CD4-positive, alpha-beta T cell treated with Interleukin-10 for 1 hour (primary cell): ENCODE measurements around the gene CROCC.
A peak's percentile ranks its signal among the peaks of the same experiment; 100 is the strongest.
"Not testable (repeated sequence)": the region's sequence is repeated elsewhere in the genome, so short reads cannot be mapped to it uniquely, and the experiment has no call there.

Experiments
- DNase-seq: peaks from one replicate; pipeline ENCODE4 v3.0.0-alpha.2; 2020

The CROCC gene, protein sequence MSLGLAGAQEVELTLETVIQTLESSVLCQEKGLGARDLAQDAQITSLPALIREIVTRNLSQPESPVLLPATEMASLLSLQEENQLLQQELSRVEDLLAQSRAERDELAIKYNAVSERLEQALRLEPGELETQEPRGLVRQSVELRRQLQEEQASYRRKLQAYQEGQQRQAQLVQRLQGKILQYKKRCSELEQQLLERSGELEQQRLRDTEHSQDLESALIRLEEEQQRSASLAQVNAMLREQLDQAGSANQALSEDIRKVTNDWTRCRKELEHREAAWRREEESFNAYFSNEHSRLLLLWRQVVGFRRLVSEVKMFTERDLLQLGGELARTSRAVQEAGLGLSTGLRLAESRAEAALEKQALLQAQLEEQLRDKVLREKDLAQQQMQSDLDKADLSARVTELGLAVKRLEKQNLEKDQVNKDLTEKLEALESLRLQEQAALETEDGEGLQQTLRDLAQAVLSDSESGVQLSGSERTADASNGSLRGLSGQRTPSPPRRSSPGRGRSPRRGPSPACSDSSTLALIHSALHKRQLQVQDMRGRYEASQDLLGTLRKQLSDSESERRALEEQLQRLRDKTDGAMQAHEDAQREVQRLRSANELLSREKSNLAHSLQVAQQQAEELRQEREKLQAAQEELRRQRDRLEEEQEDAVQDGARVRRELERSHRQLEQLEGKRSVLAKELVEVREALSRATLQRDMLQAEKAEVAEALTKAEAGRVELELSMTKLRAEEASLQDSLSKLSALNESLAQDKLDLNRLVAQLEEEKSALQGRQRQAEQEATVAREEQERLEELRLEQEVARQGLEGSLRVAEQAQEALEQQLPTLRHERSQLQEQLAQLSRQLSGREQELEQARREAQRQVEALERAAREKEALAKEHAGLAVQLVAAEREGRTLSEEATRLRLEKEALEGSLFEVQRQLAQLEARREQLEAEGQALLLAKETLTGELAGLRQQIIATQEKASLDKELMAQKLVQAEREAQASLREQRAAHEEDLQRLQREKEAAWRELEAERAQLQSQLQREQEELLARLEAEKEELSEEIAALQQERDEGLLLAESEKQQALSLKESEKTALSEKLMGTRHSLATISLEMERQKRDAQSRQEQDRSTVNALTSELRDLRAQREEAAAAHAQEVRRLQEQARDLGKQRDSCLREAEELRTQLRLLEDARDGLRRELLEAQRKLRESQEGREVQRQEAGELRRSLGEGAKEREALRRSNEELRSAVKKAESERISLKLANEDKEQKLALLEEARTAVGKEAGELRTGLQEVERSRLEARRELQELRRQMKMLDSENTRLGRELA (N-terminal part only)

DNA sequence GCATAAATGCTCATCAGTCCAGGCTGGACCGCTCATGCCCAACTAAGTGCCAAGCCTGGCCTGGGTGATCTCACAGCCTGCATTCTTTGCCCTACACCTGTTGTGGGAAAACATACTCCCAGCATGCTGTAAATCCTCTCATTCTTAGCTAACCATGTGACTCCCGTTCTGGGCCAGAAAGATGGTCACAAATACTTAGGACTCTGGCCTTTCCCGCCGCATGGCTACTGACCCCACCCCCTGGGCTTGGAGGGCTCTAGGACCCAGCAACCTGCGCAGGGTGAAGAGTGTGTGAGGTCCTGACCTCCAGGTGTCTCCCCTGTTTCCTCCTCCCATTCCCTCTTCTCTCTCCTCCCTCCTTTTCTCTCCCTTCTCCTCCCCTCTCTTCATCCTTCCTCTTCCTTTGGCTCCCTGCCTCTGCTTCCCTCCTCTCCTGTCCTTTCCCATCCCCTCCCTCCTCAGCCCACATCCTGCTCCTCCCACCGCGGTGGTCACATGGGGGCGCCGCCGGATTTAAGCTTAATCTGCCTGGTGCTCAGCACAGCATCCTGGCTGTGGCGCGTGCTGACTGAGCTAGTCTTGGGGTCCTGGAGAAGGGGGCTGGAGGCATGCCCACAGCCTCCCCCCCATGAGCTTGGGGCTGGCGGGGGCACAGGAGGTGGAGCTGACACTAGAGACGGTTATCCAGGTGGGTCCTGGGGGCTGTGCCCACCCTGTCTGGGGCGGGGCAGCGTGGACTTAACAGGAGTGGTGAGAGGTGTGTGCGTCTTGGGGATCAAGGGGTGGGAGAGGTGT lies at the start of gene CROCC:
Gene CROCC, plus strand, starts transcription at position 541 of the 795 bp plus-strand sequence. Its CDS starts 88 bp downstream, at position 629.
- peak; percentile 42 for DNase-seq

DNA sequence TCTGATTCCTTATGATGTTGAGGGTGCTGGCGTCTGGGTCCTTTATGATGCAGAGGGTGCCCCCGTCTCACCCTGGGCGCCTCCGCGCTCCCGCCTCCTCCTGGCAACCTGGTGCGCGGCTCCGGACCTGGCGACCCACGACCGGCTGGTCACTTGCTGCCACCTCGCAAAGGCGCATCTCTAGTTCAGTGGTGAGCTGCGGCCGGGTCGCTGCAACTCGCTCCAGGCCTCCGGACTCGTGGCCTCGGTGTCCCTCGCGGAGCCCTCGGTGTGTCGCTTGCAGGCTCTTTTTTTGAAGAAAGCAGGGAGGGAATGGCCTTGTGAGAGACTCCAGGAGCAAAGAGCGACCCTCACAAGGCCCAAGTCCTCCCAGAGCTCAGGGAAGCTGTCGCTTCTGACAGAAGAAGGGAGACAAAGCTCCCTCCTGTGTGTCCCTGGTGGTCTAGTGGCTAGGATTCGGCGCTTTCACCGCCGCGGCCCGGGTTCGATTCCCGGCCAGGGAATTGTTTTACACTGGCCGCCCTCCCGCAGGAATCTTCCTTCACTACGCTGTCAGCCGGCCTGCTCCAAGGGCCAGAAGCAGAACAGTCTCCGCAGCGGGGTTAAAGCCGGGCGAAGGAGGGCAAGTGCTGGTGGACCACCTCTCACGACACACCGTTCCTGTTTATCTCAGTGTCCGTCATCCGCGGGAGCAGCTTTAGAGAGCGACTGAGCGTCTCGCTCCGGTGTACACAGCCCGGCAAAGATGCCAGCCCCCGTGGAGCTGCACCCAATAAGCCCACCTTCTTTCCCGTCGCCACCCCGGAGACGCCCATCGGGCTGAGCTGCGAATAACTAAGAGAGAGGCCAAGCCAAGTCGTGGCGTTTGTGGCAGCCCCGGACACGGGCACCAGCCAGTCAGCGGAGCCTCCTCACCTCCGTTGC lies 49.3 kb upstream of the CROCC start:
- DNase-seq, result peak; percentile 49

DNA sequence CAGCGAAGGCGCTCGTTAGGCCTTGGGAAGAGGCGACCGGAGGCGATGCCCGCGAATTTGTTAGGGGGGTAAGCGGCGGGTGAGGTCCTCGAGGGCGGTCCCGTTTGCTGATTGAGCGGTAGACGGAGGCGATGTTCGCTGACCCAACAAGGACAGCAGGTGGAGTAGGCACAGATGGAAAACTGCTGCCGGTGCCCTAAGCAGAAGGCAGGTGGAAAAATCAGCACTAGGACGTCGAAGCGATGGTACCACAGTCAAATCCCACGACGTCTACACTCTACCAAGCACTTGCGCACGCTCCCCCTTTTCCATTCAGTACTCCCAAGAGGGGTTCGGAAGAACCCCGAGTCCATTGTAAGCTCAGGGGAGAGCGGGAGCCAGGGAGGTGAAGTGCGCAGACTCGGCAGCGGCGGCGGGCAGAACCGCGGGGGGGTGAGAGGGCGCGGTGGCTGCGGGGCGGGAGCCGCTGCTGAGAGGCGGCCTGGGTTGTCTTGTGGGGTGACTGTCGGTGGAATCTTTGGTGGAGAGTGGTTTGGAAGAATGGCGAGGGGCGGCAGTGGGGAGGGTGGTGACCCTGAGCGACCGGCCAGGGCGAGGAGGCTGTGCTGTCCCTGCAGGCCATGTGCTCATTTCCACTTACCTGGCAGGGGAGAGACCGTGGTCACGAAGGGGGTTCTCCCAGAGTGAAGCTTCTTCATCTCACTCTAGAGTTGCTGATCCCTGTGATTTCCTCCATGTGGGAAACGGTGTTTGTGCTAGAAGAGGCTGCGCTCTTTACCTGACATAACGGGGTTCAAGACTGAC lies 48.5 kb upstream of the CROCC start:
- peak; percentile 57 for DNase-seq

DNA sequence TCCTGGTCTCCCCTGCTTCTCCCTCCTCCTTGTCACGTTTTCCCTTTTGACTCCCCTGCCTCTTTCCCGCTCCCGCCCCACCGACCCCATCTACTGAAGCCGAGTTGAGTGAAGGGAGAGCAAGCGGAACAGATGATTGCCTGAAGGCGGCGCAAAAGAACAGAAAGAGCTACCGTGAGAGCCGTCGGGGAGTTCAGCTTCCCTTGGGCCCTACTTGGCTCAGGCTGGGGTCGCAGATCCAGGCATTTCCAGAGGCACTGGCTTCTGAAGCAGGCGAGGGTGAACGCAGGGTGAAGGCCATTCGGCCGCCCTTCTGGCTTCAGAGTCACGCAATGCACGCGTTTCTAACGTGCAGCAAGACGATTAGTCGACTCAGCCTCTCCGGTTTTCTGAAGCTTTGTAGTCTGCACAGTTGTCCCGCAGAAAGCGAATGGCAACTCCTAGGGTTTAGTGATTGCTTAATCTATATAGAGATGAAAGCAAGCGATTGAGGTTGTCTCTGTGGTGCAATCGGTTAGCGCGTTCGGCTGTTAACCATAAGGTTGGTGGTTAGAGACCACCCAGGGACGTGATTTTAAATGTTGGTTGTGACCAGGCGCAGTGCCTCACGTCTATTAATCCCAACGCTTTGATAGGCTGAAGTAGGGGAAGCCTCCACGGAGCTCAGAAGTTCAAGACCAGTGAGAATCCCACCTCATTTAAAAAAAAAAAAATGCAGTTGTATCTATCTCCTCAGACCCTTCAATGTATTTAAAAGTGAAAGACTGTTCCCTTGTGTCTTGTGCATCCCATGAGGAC lies 46.6 kb upstream of the CROCC start:
- not testable (repeated sequence) for DNase-seq

DNA sequence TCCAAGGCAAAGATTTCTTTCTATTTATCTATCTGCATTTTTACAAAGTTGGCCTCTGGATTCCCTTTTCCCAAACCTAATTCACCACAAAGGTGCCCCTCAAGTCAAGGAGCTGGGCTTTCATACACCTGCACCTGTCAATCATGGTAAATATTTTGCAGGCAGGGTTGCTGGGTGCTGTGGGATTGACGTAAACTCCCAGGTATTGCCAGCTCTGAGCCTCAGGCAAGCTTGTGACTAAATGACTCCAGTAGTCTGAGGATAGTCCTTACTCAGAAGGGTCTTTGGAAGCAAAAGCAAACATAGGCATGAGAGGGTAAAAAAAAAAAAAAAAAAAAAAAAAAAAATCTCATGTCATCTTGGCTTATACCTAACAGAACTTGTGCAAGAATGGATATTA lies 40.0 kb upstream of the CROCC start:
- DNase-seq, result not testable (repeated sequence)

DNA sequence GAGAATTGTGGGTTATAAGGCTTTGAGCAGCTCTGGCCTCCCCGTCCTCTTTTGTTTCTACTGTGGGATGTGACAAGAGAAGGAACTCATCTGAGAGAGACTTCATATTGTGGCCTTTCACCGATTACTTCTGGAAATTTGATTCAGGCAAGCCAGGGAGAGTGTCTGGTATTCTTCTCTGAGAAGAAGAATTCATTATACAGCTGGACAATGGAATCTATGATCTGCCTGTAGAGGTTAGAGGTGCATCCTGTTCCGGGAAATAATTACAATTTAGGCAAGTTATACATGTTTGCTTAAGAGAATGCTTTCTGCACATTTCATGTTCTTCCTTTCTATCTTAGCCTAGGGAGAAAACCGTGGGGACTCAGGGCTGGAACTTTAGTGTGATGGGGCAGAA lies 38.7 kb upstream of the CROCC start:
- DNase-seq, result no peak

DNA sequence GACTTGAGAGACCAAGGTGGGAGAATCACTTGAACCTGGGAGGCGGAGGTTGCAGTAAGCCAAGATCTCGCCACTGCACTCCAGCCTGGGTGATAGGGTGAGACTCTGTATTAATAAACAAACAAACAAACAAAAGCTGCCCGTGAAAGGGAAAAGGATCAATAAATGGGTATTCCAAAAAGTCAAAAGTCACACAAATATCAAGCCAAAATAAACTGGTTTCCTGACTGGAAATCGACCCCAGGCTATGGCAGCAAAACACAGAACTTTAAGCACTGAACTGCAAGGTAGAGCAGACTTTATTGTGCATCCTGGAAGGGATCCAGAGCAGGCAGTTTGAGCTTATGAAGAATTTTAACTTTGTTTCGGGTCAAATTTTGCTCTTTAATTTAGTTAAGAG lies 37.2 kb upstream of the CROCC start:
- not testable (repeated sequence) for DNase-seq

DNA sequence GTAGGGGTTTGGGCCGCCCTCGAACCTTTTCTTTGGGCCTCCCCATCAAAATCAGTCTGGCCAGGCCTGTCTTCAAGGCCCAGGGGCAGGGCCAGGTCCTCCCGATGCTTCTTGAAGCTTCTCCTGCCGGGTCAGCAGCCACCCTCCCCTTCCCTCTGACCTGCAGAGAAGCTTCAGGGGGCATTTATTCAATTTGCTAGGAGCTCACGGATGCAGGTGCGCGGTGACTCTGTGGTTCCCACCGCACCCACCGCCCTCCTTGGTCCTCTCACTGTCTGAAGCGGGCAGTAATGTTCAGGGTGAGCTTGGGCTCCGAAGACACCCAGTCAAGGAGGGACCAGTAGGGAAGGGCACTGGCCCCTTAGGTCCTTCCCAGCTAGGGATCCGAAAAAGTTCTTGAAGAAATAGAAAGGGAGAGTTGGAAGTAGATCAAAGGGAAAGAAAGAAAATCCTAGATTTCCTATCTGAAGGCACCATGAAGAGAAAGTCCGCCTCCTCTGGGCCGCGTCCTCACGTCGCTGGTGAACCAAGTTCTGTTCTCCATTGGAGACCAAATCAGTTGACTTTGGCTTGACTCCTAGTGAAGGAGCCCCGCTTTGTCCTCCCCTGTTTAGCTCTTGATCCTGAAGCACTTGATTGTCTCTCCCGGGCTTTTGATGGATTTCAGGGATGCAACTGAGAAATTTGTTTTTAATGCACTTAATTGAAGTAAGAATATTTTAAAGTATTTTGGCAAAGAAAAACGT lies 34.7 kb upstream of the CROCC start:
- no peak for DNase-seq

DNA sequence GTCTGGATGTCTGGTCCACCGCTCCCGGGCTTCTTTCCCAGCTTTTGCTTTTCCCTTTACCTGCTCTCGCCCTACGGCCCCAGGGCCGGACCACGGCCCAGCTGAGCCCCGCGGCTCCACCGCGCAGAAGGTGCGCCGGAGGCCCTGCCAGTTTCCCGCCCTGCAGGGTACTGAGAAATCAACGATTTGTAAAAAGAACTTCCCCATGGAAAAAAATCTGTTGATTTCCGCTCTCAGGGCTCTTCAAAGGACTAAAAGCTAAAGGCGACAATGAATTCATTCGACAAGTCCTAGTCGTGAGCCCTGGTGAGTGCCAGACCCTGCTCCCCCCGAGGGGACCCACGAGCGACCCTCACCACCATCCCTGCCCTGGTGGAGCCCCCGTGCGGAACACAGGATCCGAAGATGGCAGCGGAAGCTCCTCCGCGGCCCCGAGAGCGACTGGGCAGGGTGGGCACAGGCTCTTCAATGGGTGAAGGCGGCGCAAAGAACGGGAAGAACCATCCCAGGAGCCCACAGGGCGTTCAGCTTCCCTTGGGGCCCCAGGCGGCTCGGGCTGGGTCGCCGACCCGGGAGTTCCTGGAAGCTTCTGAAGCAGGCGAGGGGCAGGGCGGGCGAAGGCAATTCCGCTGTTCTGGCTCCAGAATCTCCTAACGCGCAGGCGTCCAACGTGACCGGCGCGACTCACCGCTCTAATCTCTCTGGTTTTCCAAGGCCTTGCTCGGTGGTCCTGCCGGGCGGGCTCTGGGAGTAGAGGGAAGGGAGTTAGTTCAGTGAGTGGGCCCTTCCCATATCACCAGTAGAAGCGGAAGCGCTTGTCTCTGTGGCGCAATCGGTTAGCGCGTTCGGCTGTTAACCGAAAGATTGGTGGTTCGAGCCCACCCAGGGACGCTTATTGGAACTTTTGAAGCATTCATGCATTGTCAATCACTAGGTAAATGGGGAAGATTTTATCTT lies 32.6 kb upstream of the CROCC start:
- DNase-seq, result peak; percentile 69

DNA sequence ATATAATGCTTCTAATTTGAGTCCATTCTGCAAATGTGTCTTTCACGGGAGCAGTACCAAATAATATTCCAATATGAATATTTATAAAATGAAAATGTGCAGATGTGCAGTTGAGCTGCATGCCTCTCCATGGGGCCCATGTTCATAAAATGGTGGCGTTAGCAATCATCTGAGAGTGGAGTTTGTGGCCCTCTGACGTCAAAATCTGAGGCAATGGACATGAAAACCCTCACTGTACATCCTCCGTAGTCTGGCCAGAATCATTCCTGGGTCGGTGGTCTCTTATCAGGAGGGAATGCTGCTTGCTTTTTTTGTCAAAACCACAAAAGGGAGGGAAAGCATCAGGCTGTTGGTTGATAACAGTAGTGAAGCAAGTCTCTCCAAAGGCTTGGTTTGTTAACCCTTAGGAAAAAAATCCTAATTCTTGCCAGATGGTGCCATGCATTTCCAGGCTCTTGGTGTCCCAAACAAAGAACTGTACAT lies 31.2 kb upstream of the CROCC start:
- not testable (repeated sequence) for DNase-seq

DNA sequence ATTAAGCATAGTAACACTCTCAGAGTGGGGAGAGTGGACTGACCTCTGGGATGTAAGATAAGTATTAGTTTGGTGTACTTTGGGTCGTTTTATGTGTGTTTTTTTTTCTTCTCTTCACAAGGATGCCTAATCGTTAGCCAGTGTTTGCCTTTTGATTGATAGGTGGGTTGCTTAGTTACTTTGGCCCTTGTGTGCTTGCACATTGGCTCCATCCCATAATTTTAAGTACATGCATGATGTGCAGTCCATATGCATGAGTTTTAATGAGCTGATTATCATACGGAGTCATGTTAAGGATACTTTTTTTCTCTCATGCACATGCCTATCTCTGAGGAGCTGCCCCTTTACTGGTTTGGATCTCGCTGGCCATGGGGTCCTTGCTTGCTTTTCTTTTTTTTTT lies 30.7 kb upstream of the CROCC start:
- DNase-seq, result not testable (repeated sequence)

DNA sequence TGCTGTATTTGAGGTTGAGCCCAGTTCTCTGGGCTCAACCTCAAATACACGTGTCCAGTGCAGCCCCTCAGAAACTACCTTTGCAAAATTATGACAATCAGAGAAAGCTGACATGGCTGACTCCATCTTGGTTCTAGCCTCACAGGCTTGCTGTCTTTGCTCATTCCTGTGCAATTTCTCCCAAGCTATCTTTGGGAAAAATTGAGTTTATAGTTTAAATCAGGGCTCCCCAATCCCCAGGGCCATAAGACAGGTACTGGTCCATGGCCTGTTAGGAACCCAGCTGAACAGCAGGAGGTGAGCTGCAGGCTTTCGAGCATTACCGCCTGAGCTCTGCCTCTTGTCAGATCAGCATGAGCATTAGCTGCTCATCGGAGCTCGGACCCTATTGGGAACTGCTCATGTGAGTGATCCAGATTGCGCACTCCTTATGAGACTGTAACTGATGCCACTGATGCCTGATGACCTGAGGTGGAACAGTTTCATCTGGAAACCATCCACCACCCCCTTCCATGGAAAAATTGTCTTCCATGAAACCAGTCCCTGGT lies 28.7 kb upstream of the CROCC start:
- not testable (repeated sequence) for DNase-seq

DNA sequence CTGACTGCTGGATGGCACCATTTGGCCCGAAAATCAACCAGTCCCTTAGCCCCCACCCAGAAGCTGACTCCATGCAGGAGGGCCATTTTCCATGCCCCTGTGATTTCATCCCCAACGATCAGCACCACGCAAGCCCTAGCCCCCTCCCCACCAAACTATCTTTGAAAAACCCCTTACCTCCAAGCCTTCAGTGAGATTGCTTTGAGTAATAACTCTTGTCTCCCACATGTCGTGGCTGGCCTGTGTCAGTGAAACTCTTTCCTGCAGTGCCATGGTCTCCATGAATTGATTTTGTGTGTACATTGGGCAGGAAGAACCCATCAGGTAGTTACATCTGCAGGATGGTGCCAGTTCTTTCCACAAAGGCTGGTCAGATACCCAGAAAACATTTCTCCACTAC lies 27.9 kb upstream of the CROCC start:
- DNase-seq, result not testable (repeated sequence)

DNA sequence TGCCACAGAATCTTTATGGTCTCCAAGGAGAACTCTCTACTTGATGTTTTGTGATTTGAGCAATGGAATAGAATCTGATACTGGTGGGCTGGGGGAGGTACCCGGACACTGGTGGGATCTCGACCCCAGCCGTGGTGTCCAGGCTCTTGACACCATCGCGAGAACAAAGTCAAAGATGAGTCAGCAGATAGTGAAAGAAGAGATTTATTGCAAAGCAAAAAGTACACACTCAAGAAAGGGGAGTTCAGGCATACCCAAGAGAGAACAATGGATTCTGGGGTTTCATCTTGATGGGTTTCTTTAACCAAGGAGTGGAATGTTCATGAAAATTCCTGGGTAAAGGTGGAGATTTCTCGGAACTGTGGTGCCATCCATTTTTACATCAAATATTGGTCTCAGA lies 27.4 kb upstream of the CROCC start:
- DNase-seq, result not testable (repeated sequence)

DNA sequence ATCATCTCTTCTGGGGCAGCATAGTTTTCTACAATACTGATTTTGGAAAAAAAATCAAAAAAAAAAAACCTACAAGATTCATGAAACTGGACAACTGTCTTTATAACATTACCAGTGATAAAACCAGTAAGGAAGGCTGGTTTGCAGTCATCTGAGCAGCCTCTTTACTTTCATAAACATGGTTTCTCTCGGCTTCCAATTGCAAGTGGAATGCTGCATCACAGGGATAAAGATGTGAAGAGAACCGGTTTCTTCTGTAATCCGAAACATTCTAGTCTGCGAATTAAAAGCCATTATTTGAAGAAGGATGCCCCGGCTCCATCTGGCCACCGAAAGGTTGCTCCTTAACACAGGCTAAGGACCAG lies 26.5 kb upstream of the CROCC start:
- DNase-seq, result not testable (repeated sequence)

DNA sequence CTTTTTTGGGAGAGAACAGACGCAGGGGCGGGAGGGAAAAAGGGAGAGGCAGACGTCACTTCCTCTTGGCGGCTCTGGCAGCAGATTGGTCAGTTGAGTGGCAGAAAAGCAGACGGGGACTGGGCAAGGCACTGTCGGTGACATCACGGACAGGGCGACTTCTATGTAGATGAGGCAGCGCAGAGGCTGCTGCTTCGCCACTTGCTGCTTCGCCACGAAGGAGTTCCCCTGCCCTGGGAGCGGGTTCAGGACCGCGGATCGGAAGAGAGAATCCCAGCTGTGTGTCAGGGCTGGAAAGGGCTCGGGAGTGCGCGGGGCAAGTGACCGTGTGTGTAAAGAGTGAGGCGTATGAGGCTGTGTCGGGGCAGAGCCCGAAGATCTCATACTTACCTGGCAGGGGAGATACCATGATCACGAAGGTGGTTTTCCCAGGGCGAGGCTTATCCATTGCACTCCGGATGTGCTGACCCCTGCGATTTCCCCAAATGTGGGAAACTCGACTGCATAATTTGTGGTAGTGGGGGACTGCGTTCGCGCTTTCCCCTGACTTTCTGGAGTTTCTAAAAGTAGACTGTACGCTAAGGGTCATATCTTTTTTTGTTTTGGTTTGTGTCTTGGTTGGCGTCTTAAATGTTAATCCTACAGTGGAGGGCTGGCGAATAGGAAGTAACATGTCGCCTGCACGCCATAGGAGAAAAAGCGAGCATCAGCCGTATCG lies 26.0 kb upstream of the CROCC start, which contains the start of gene RNU1-2:
Gene RNU1-2, plus strand, starts transcription at position 383 of the 718 bp plus-strand sequence.
- DNase-seq, result peak; percentile 90
